ENCODE results near the gene DNAJC12.

Gene DNAJC12

DNA sequence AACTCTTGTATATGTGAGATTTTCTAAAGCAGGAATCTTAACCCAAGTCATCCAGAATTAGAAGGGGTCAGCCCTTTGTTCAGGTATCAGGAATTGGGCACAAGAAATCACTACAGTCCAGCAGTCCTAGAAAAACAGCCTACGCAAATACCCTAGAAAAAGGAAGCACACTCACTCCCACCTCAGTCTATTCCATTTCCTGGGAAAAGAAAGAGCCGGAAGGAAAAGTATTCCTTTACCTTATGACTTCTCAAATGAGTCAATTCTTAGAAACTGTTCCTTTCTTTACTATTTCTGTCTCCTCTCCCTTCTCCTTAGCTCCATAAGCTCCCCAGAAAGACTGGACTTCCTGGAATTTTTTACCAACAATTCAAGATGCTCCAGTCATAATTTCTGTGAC is 62.7 kb downstream of the DNAJC12 start:
- no peak overlapping the region for H3K4me3 ChIP-seq (ENCODE audit: low read length)
- H3K4me1 ChIP-seq (ENCODE audit: control insufficient read depth, low read length) = peaks cover 46% of the 10 kb centered on the region

DNA sequence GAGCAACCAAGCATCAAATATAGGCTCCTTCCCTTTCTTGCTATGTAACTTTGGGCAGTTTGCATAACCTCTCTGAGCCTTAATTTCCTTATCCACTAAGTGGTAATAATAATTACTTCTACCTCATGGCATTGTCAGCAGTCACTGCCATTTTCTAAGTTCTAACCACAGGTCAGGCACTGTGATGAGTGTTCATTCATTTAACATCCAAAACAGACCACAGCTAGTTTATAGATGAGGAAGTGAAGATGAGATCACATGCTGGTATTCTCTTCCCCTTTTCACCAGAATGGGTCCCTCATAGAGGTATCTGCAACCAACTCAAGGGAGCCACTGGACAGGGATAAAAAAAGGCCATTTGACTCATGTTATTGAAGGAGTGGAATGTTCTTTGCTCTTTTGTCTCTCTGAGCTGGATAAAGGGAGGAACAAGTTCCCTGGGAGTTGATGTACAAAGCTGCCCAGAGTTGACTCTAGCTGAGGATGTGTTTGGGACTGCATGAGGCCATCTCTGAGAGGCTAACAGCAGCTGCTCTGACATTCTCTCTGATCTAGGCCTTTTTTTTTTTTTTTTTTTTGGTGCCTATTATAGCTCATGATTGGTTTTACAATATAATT is 65.0 kb downstream of the DNAJC12 start:
- H3F3A ChIP-seq (ENCODE audit: control insufficient read depth, insufficient read depth) = peaks cover 3% of the 10 kb centered on the region; the same call in 1 of the 2 replicates
- peak overlapping the region; percentile 13 for H3K27ac ChIP-seq (ENCODE audit: low read depth, low read length)
- no peaks in the 10 kb centered on the region for H3K79me2 ChIP-seq (ENCODE audit: control insufficient read depth, low read length)
- H3K4me3 ChIP-seq (ENCODE audit: low read length) = no peak overlapping the region
- peaks cover 43% of the 10 kb centered on the region for H3K4me1 ChIP-seq (ENCODE audit: control insufficient read depth, low read length)
- no peaks in the 10 kb centered on the region for H3K9me2 ChIP-seq (replicated peaks; ENCODE audit: control insufficient read depth, low read length)
- H3K36me3 ChIP-seq (ENCODE audit: control insufficient read depth, low read length) = 0 out of 2 replicates have a peak, but pooled peaks cover 3% of the 10 kb centered on the region
- H3K27me3 ChIP-seq (ENCODE audit: control insufficient read depth, low read length) = no peaks in the 10 kb centered on the region
- no peaks in the 10 kb centered on the region for H4K20me1 ChIP-seq (ENCODE audit: control insufficient read depth, insufficient read depth, low read depth, low read length)
- peak overlapping the region; percentile 19 for H3K4me2 ChIP-seq (ENCODE audit: low read length)
- TF ChIP-seq, protein P1, sequence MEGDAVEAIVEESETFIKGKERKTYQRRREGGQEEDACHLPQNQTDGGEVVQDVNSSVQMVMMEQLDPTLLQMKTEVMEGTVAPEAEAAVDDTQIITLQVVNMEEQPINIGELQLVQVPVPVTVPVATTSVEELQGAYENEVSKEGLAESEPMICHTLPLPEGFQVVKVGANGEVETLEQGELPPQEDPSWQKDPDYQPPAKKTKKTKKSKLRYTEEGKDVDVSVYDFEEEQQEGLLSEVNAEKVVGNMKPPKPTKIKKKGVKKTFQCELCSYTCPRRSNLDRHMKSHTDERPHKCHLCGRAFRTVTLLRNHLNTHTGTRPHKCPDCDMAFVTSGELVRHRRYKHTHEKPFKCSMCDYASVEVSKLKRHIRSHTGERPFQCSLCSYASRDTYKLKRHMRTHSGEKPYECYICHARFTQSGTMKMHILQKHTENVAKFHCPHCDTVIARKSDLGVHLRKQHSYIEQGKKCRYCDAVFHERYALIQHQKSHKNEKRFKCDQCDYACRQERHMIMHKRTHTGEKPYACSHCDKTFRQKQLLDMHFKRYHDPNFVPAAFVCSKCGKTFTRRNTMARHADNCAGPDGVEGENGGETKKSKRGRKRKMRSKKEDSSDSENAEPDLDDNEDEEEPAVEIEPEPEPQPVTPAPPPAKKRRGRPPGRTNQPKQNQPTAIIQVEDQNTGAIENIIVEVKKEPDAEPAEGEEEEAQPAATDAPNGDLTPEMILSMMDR (IDR thresholded peaks at IDR 0.05; ENCODE audit: low read depth, low read length, poor library complexity, severe bottlenecking) = no peak
- no peak for TF ChIP-seq EZH2phosphoT487 (IDR thresholded peaks at IDR 0.05; ENCODE audit: borderline replicate concordance, low read length)
- no peaks in the 10 kb centered on the region for H3K9me3 ChIP-seq (ENCODE audit: control insufficient read depth, insufficient read depth, low read length)

More for the DNA sequence above, 62.7 kb downstream of the DNAJC12 start:
- H3K9me3 ChIP-seq (ENCODE audit: control insufficient read depth, insufficient read depth, low read length) = no peaks in the 10 kb centered on the region
- H3K9me2 ChIP-seq (replicated peaks; ENCODE audit: control insufficient read depth, low read length) = no peaks in the 10 kb centered on the region
- H3K4me2 ChIP-seq (ENCODE audit: low read length) = no peak overlapping the region
- no peaks in the 10 kb centered on the region for H4K20me1 ChIP-seq (ENCODE audit: control insufficient read depth, insufficient read depth, low read depth, low read length)
- 0 out of 2 replicates have a peak, but pooled peaks cover 3% of the 10 kb centered on the region for H3K36me3 ChIP-seq (ENCODE audit: control insufficient read depth, low read length)
- H3K27me3 ChIP-seq (ENCODE audit: control insufficient read depth, low read length) = no peaks in the 10 kb centered on the region
- no peaks in the 10 kb centered on the region for H3K79me2 ChIP-seq (ENCODE audit: control insufficient read depth, low read length)
- H3F3A ChIP-seq (ENCODE audit: control insufficient read depth, insufficient read depth) = peaks cover 6% of the 10 kb centered on the region; the same call in 1 of the 2 replicates
- TF ChIP-seq EZH2phosphoT487 (IDR thresholded peaks at IDR 0.05; ENCODE audit: borderline replicate concordance, low read length) = no peak
- TF ChIP-seq, protein P1 (IDR thresholded peaks at IDR 0.05; ENCODE audit: low read depth, low read length, poor library complexity, severe bottlenecking) = no peak
- H3K27ac ChIP-seq (ENCODE audit: low read depth, low read length) = no peak overlapping the region

DNA sequence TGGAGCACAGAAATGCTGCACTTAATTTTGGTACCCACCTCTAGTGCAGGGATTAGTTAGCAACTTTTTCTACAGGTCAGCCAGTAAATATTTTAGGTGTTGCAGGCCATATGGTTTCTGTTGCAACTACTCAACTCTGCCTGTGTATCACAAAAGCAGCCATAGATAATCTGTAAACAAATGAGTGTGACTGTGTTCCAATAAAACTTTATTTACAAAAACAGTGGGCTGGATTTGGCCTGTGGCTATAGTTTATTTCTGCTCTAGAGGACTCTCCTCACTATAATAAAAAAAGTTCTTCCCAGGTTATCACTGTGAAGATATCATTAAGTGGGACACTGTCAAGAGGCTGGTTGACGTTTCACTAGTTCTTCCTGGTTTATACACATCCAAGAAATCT is 65.8 kb downstream of the DNAJC12 start:
- Histone ChIP-seq H3K27ac (ENCODE audit: low read depth, low read length) (peak overlapping the region; percentile 13; the same call in 1 of the 2 replicates), H3K4me2 (ENCODE audit: low read length) (peak overlapping the region; percentile 19; the same call in 1 of the 2 replicates)

More for the DNA sequence above, 65.8 kb downstream of the DNAJC12 start:
- TF ChIP-seq, protein P1 (IDR thresholded peaks at IDR 0.05; ENCODE audit: low read depth, low read length, poor library complexity, severe bottlenecking) = no peak
- H3K27me3 ChIP-seq (ENCODE audit: control insufficient read depth, low read length) = no peaks in the 10 kb centered on the region
- peaks cover 47% of the 10 kb centered on the region for H3K4me1 ChIP-seq (ENCODE audit: control insufficient read depth, low read length)
- H3K36me3 ChIP-seq (ENCODE audit: control insufficient read depth, low read length) = 0 out of 2 replicates have a peak, but pooled peaks cover 3% of the 10 kb centered on the region
- H3F3A ChIP-seq (ENCODE audit: control insufficient read depth, insufficient read depth) = 0 out of 2 replicates have a peak, but pooled peaks cover 2% of the 10 kb centered on the region
- H4K20me1 ChIP-seq (ENCODE audit: control insufficient read depth, insufficient read depth, low read depth, low read length) = no peaks in the 10 kb centered on the region
- no peaks in the 10 kb centered on the region for H3K79me2 ChIP-seq (ENCODE audit: control insufficient read depth, low read length)
- H3K9me2 ChIP-seq (replicated peaks; ENCODE audit: control insufficient read depth, low read length) = no peaks in the 10 kb centered on the region
- no peaks in the 10 kb centered on the region for H3K9me3 ChIP-seq (ENCODE audit: control insufficient read depth, insufficient read depth, low read length)
- 0 out of 2 replicates have a peak overlapping the region, but pooled peaks have one; percentile 10 for H3K4me3 ChIP-seq (ENCODE audit: low read length)

Data from DOHH2 (cell line).